ENCODE measurements around the gene NXPH2.

Gene NXPH2

GRCh38 chr2:138779781-138780445 lies at the start of gene NXPH2:
Gene NXPH2 (minus strand): TSS chr2:138780390. CDS start chr2:138780241, 149 bp downstream.
- no peak for DNase-seq

- no peak for DNase-seq
Measured at GRCh38 chr2:138829326-138829919, 49.2 kb upstream of the NXPH2 start.

- DNase-seq = peak; percentile 21
Measured at GRCh38 chr2:138827426-138828054, 47.4 kb upstream of the NXPH2 start.

GRCh38 chr2:138823666-138824065 lies 43.5 kb upstream of the NXPH2 start:
- no peak for DNase-seq

GRCh38 chr2:138819964-138820363 lies 39.8 kb upstream of the NXPH2 start:
- DNase-seq = no peak

- no peak for DNase-seq
Measured at GRCh38 chr2:138818556-138818955, 38.4 kb upstream of the NXPH2 start.

GRCh38 chr2:138814123-138814898 lies 34.1 kb upstream of the NXPH2 start:
- no peak for DNase-seq

- DNase-seq = no peak
Measured at GRCh38 chr2:138811431-138811830, 31.2 kb upstream of the NXPH2 start.

- DNase-seq = no peak
Measured at GRCh38 chr2:138794724-138795123, 14.5 kb upstream of the NXPH2 start.

- no peak for DNase-seq
Measured at GRCh38 chr2:138787053-138787666, 7.0 kb upstream of the NXPH2 start.

- no peak for DNase-seq
Measured at GRCh38 chr2:138782383-138782782, 2.2 kb upstream of the NXPH2 start.

GRCh38 chr2:138780908-138781307 lies 718 bp upstream of the NXPH2 start:
- DNase-seq = no peak

GRCh38 chr2:138780446-138780880 lies 273 bp upstream of the NXPH2 start:
- DNase-seq = no peak

- no peak for DNase-seq
Measured at GRCh38 chr2:138779406-138779780, 797 bp downstream of the NXPH2 start.

GRCh38 chr2:138777996-138778395 lies 2.2 kb downstream of the NXPH2 start:
- DNase-seq = no peak

- no peak for DNase-seq
Measured at GRCh38 chr2:138775736-138776135, 4.5 kb downstream of the NXPH2 start.

- no peak for DNase-seq
Measured at GRCh38 chr2:138771534-138771933, 8.7 kb downstream of the NXPH2 start.

GRCh38 chr2:138767101-138767500 lies 13.1 kb downstream of the NXPH2 start:
- no peak for DNase-seq

- no peak for DNase-seq
Measured at GRCh38 chr2:138766464-138766863, 13.7 kb downstream of the NXPH2 start.

- DNase-seq = peak; percentile 14
Measured at GRCh38 chr2:138763971-138764370, 16.2 kb downstream of the NXPH2 start.

- no peak for DNase-seq
Measured at GRCh38 chr2:138762533-138762932, 17.7 kb downstream of the NXPH2 start.

- no peak for DNase-seq
Measured at GRCh38 chr2:138760676-138761075, 19.5 kb downstream of the NXPH2 start.

GRCh38 chr2:138757384-138757783 lies 22.8 kb downstream of the NXPH2 start:
- no peak for DNase-seq

Measured in DMS79 (cell line).